Activated gamma-delta T cell treated with Interleukin-2 at 50 U/mL for 16 hours (primary cell): ENCODE data around the gene MTHFD2L.

Experiments
- DNase-seq: peaks from one replicate; pipeline ENCODE4 v3.0.0-alpha.2; 2020

Gene MTHFD2L

DNA sequence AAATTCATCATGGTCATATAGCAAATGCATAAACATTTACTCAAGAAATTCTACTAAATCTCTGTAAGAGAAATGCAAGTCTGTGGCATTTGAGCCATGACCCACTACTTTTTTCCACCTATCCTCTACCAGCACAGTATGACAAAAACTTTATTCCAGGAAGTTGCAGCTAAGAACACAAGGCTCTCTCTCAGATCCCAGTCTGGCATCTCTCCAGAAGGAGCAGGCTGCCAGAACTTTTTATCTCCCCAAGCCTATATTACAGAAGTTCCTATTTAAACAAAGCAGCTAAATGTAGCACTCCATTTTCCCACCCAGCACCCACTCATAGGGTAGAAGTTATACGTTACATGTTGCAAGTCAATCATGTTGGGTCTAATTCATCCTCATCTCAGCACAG, 101.0 kb downstream of the MTHFD2L start:
- DNase-seq = no peak

DNA sequence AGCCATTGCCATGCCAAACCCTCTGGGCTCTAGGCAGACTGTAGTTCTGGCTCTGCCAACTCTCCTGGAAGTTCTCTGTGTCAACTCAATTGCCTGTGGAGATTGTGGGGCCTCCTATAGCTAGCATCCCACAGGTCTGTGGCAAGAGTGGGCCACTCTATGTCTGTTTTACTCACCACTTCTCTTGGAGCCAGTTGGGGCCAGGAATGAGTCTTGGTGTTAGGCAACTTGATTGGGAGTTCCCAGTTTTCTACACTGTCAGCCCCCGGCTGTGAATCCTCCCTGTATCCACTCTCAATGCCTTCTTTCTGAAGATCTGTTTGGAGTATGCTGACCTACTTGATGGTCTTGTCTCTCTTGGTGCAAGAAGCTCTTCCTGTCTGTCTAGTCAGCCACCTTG, 102.1 kb downstream of the MTHFD2L start:
- DNase-seq = no peak

DNA sequence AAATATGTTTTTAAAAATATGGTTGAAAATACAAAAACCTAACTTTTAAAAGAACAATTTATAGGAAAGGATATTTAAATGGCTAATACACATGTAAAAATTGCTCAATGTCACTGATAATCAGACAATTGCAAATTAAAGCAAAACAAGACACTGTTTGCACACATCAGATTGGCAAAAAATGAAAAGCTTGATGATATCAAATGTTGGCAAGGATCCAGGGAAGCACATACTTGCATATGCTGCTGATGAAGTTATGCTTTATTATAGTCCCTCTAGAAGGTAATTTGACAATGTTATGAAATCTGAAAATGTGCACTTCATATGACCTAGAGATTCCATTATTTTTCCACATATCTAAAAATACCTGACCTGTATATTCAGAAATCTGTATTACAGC, 104.6 kb downstream of the MTHFD2L start:
- DNase-seq = no peak

DNA sequence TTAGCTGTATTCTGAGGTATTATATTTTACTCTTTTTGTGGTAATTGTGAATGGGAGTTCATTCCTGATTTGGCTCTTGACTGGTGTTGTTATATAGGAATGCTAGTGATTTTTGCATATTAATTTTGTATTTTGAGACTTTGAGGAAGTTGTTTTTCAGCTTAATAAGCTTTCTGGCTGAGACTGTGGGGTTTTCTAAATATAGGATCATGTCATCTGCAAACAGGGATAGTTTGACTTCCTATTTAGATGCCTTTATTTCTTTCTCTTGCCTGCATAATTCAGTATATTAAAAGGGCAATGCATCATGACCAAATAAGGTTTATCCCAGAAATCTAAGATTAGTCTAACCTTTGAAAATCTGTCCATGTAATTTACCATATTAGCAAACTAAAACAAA, 105.6 kb downstream of the MTHFD2L start:
- no peak for DNase-seq

DNA sequence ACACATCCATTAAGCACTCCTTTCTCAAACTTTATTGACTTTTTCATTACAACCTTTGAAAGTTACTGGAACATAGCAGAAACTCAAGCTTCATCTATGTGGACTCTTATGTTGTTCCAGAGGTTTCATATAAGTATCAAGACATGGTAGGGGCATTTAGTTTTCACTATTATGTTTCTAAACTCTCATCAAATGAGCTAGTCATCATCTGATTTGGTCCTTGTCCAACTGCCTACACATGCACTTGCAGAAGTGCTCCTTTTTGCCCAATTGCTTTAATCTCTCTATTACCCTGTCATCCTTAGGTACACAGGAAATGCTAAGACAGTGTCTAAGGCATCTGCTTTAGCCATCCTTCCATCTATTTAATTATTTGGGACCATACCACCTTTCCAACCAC, 108.2 kb downstream of the MTHFD2L start:
- DNase-seq = no peak

DNA sequence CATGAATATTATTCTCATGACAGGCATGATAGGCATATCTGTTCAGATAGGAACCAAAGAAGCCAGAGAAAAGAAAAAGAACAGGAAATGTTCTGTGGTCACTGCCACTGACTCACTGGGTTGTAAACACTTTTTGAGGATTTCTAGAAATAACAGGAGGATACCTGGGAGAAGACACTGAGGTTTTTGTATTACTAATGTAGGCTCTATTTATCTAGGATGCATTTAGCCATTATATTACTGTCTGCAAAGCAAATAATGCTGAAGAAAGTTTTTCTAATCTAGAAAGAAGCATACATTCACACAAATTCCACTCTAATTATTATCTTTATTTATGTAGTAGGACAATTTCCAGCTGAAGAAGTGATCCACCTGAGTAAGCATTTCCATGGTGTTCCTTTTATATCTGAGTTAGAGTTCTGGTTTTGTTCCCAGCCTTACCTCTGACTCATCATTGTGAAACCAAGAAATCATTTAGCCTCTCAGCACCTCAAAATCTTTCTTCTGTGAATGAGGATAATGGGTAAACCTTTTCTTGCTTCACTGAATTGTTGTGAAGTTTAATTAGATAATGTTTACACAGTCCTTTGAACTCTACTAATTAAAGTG, 110.2 kb downstream of the MTHFD2L start:
- DNase-seq = no peak

DNA sequence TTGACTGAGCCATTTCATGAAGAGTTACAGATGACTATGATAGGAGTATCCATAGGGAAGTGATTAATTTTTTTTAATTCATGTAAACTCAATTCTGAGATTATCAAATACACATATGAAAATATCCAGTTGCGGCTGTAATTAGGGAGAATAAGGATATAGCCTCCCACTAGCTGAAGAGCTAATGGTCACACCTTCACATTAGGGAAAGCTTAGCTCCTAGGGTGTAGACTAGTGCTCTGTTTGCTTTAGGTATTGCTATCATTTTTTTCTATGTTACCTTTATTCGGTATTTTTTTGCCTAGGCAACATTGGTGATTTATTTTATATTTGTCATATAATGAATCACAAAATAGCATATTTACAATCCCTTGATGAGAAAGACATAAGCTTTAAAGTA, 110.7 kb downstream of the MTHFD2L start:
- no peak for DNase-seq

DNA sequence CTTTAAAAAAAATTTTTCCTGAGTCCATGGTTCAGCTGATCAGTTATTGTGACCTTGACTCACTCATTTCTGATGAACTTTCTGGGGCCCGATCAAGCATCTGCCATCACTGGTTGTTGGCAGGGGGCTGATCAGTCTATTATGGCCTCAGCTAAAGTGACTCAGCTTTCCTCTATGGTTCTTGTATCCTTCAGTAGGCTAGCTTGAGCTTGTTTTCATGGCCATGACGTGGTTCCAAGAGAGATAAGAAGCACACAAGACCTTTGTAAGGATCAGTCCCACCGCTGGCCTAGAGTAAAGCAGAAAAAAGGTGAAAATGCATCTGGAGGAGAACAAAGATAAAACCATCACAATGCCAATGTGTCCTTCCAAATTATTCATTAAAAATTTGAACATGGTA, 120.6 kb downstream of the MTHFD2L start:
- no peak for DNase-seq

DNA sequence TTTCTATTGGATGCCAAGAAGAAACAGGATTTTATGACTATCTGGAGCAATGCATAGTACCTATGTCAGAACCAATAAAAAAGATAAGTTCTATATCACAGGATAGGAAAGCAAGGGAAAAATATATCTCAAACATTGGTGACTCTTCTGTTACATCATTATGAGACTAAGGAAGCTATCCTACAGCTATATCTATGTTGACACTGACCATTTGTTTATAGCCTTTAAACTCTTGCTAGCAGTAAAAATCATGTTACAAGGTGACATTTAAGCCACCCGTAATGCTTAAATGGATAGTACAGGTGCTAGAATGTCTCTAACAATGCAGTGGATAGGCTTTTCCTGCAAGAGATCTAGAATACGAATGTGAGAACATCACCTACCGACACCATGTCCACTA, 121.8 kb downstream of the MTHFD2L start:
- DNase-seq = no peak

DNA sequence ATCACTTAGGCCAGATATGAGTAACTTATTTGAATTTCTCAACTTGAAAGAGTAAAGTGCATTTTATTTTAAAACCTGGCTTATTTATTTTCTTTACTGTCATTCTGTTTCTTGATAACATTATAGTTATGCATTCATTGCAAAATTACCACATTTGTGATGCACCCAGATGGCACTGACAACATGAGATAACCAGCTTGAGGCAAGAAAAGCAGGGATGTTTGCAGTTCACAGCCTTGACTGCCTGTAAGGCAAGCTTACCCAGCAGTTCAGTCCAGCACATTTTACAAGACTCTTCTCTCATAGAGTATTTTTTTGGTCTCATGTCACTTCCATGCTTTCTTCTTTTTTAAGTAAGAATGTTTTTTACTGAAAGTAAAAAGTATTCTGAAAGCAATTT, 125.0 kb downstream of the MTHFD2L start:
- DNase-seq = no peak

DNA sequence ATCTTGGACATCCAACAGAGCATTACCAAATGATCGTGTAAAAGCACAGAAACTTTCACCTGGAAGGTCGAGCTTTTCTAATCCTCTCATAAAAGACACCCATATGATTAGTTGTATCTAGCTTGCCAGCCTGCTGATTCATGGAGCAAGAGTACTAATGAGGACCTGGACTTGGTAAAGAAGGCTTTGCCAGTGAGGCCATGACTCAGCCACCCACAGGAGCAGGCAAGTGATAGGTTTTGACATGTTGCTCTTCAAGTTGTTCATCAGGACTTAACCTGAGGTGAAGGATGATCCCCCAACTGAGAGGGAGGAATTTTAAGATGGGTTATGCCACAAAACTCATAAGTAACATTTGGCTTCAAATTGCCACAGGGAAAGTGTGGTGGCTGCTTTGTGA, 125.7 kb downstream of the MTHFD2L start:
- DNase-seq = no peak

DNA sequence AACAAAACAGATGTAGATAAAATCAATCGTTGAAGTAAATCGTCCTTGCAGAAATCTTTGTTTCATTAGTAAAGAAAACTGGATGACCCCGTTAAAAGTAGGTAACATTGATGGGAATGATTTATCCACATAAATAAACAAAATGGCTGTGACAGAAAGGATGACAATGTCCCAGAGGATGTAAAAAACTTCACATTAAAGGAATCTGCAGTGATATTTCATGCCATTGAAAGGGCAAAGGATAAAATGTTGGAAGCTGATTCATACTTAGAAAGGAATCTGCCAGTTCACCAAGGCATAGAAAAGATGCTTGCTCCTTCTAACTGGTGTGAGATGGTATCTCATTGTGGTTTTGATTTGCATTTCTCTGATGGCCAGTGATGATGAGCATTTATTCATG, 126.1 kb downstream of the MTHFD2L start:
- no peak for DNase-seq

DNA sequence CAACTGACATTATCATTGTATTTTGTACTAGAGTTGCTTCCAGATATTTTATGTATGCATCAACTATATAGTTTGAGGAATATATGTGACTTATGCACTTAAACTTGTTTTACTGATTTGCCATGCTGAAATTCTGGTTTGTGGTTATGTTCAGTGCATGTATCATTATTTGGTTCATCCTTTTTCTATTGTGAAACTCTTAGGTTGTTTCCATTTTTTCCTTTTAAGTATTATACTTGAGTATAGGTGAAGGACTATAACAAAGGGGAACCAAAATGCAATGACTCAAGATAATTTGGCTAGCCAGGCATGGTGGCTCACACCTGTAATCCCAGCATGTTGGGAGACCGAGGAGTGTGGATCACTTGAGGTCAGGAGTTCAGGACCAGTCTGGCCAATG, 129.2 kb downstream of the MTHFD2L start:
- no peak for DNase-seq

DNA sequence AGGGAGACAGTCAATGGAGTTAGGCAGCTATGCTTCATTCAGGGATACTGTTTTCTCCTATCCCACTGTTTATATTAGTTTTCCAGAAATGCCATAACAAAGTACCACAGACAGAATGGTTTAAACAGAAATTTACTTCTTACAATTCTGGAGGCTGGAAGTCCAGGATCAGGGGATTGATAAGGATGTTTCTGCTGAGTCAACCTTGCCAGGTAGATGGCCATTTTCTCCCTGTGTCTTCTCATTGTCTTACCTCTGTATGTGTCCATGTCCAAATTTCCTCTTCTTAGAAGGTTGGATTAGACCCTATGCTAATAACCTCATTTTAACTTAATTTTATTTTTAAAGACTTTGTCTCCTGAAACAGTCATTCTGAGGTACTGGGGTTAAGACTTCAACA, 129.9 kb downstream of the MTHFD2L start:
- no peak for DNase-seq

DNA sequence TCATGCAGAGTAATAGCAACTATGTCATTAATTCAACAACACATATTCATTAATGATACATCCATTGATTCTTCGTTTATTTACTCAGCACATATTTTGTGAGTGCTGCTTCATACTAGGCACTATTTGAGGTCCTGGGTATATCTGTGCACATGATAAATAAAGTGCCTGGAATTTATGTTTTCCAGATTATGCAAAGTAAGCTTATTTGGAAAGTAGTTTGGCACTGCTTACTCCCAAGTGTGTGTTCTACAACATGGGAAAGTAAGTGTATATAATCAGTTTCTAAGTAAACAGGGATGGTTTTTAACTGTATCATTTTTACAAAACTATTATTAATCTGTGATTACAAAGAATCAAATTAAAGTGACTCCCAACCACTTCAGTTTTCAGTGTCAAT, 133.6 kb downstream of the MTHFD2L start:
- no peak for DNase-seq

DNA sequence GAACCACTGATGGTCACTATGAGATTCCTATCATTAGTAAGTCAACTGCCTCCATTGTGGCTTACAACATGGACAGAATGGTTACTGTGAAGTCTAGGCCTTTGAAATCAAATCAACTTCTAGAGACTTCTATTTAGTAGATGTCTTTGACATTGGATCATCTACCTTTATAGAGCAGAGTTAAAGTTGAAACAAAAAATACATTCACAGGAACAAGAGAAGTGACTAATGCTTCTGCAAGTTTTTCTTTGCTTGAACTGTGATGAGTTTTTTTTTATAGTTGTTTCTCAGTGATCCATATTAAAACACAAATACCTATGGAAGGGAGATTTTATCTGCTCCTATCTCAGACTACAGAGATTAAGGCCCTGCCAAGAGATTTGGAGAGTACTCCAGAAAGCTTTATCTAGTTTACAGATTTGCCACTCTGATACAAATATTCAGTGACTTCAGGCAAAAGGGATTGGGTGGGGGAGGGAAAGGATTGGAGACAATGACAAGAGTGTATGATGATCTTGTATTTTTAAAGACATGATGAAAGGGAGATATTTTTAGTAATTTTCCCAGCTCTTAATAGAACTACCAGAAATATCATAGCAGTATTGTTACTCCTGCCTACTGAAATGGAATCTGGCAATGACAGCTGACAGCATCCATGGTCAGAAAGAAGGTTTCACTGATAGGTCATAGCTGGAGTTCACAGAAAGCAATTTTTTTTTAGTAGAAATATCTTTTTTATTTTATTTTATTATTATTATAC, 134.4 kb downstream of the MTHFD2L start:
- DNase-seq = no peak

DNA sequence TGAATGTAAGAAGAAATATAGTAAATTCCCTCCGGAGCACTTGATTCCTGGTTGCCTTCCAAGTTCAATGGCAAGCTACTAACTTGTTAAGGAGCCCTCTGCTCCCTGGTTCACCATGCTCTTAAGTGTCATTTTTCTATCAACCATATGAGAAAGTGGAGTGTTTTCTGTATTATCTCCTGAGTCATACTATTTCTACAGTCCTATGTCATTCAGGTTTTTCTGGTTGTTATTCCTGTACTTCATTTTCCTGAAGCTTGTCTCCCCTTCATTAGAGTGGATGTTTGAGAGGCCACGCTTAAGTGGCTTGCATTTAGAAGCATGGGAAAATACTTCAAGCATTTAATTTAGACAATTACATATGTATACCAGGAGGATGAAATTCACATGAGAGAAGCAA, 135.6 kb downstream of the MTHFD2L start:
- no peak for DNase-seq

DNA sequence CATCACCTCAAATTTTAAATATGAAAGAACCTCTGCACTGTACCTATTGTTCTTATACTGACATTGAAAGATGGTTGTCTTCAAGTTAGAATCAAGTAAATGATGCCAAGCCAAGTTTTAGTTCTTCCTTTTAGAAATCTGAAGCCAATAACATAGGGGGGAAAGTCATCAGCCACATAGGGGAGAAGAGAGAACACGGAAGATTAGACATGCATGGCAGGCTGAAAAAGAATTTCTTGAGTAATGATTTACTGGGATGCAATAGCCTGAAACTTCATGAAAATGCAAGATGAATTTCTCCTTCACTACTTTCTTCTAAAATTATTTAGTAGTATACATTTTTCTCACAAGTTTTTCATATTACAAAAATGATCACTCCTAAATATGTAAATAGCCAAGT, 136.8 kb downstream of the MTHFD2L start:
- DNase-seq = no peak

DNA sequence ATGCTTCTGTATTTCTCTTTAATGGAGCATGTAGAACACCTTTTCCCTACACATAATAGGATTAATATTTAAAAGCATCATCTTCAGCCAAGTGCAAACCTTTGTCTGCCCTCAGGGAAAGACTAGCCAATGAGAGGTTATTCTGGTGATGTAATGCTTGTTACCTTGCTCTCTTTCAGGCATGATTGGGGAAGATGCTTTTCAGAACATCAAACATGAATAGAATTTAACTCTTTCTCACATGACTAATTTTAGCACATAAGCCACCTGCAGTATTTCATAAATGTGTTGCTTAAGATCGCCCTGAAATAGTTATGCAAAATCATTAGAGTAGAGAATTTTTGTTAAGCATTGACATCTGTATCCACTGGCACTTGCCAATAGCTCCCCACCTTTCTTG, 139.6 kb downstream of the MTHFD2L start:
- DNase-seq = no peak

DNA sequence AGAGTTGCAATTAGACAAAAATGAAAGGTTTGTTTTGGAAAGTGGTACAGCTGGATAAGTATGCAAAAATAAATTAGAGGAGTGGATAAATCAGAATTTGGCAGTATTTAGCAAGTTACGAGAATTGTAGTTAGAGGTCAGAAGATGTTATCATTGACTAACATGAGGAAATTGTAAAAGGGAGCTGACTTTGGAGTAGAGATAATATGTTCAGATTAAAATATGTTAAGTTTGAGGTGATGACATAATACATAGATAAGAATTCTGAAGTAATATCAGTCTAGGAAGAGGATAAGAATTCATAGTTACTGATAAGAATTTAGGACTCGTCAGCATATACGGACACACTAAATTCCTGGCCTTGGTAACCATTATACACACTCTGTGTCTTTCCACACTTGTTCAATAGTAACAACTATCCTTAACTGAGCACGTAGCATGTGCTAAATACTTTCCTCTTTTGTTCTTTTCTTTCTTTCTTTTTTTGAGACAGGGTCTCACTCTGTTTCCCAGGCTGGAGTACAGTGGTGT, 146.2 kb downstream of the MTHFD2L start:
- no peak for DNase-seq

DNA sequence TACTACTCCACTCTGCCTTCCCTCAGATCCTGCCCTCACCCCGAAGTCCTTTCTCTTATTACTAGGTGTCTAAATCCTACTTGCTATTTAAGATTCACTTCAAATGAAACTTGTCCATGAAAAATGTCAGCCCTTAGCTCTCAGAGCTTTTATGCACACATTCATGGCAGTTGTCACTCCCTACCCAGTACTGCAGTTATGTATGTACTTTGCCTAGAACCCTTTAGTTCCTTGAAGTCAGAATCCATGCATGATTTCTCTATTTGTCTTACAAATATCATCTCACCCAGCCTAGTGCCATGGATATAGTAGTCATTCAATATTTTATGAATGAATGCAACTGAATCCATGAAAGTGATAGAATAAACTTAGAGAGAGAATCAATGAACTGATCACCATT, 147.1 kb downstream of the MTHFD2L start:
- no peak for DNase-seq

DNA sequence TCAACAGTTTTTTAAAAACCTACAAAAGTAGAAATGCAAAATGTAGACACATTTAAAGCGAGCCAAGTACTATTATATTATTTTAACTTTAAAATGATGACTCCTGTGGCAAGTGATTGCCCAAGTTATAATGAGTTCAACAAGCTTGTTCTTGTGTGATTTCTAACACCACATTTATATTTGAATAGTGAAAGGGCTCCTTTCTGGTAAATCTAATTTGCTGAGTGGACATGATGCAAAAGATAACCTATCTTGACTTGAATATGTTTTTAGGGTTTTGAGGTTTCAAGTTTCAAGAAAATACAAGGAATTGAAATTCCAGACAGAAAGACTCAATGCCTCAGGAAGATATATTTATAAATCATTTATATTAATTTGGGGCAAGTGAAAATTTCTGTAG, 149.3 kb downstream of the MTHFD2L start:
- DNase-seq = no peak

DNA sequence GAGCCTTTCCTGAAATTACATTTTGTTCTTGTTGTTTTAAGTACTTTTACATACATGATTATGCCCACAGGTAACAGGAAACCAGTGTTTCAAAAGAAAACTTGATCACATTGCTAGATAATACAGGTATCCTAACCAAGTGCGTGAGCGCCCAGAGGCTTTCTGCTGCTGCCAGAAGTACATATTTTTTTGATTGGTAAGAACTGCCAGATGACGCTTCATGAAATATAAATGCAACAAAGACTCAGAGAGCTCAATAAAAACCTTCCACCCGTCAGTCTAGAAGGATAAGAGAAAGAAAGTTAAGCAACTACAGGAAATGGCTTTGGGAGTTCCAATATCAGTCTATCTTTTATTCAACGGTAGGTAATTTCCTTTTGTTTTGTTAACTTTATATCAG, 150.3 kb downstream of the MTHFD2L start, which contains the start of gene EPGN:
Gene EPGN (plus strand): TSS at position 256 of the 400 bp plus-strand sequence. CDS start 64 bp downstream, at position 320.
- DNase-seq = no peak

DNA sequence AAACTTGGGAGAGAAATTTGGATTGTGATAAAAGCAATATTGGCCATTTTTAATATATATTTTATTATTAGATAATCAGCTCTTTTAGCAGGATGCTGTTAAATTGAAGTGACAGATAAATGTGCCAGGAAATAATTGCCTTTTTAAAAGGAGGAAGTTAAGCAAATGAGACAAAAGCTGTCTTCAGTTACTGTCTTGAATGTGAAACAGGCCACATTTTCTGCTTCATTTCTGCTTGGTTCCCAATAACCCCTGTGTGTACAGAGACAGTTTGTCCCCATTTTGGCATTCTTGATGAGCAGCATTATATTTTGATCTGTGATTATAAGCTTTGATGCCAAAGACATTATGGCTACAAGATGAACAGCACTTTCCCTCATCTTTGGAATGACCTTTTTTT, 151.3 kb downstream of the MTHFD2L start:
- DNase-seq = no peak
